ENCODE results near the gene ZNF414. TPM values are rescaled to one million over a fixed set of nuclear protein-coding genes. Genes with fewer than 3 reads are reported as not detected.

ZNF414 gene
- polyA plus RNA-seq, 1 donor (not counting 4 experiments of a cell fraction or from before 2014, with no cell fraction given) = 1.9 TPM

DNA sequence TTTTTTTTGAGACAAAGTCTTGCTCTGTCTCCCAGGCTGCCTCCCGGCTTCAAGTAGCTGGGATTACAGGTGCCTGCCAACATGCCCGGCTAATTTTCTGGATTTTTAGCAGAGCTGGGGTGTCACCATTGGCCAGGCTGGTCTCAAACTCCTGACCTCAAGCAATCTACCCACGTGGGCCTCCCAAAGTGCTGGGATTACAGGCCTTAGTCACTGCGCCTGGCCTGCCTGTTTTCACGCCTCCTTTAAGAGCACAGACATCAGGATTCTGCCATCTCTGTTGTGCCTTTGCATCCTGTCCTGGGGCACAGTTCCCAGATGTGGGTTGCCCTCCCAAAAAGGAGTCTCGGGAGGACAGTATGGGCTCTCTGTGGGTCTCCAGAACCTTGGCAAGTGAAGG is 9.0 kb downstream of the ZNF414 start:
- Histone ChIP-seq H3K9ac (ENCODE audit: control insufficient read depth, extremely low read depth, insufficient read depth, low read length) (no peak overlapping the region), H3K36me3 (ENCODE audit: control insufficient read depth in 2 of 2, extremely low read depth in 1 of 2, insufficient read depth in 2 of 2, low read length in 2 of 2) (peaks cover 0 to 1% of the 10 kb centered on the region in 2 experiments), H2AFZ (ENCODE audit: control insufficient read depth, low read length) (no peak overlapping the region), H3K9me3 (ENCODE audit: control insufficient read depth, low read depth, low read length) (no peaks in the 10 kb centered on the region), H3K4me2 (ENCODE audit: control insufficient read depth, extremely low read depth, insufficient read depth, low read depth, low read length) (no peak overlapping the region), H3K27ac (ENCODE audit: control insufficient read depth, insufficient read depth, low read length) (no peak overlapping the region), H3K27me3 (ENCODE audit: control insufficient read depth, extremely low read depth, insufficient read depth, low read length) (no peaks in the 10 kb centered on the region), H4K20me1 (ENCODE audit: control insufficient read depth, extremely low read depth, insufficient read depth, low read length) (no peaks in the 10 kb centered on the region), H3K9me1 (ENCODE audit: control insufficient read depth, extremely low read depth, insufficient read depth, low read length) (no peaks in the 10 kb centered on the region), H3K79me2 (ENCODE audit: control insufficient read depth, insufficient read depth, low read length) (no peaks in the 10 kb centered on the region), H3K4me1 (ENCODE audit: control insufficient read depth, extremely low read depth, insufficient read depth, low read length) (no peaks in the 10 kb centered on the region), H3K4me3 (ENCODE audit: control insufficient read depth in 2 of 3, extremely low read depth in 1 of 3, insufficient read depth in 2 of 3, low read depth in 1 of 3, low read length in 3 of 3) (no peak overlapping the region)
- TF ChIP-seq, protein P1, sequence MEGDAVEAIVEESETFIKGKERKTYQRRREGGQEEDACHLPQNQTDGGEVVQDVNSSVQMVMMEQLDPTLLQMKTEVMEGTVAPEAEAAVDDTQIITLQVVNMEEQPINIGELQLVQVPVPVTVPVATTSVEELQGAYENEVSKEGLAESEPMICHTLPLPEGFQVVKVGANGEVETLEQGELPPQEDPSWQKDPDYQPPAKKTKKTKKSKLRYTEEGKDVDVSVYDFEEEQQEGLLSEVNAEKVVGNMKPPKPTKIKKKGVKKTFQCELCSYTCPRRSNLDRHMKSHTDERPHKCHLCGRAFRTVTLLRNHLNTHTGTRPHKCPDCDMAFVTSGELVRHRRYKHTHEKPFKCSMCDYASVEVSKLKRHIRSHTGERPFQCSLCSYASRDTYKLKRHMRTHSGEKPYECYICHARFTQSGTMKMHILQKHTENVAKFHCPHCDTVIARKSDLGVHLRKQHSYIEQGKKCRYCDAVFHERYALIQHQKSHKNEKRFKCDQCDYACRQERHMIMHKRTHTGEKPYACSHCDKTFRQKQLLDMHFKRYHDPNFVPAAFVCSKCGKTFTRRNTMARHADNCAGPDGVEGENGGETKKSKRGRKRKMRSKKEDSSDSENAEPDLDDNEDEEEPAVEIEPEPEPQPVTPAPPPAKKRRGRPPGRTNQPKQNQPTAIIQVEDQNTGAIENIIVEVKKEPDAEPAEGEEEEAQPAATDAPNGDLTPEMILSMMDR (optimal IDR thresholded peaks at IDR 0.05 in 1 of 3, IDR thresholded peaks at IDR 0.05 in 1 of 3, conservative IDR thresholded peaks at IDR 0.05 in 1 of 3; ENCODE audit: extremely low read depth in 1 of 3, insufficient read depth in 2 of 3, low read length in 3 of 3) = no peak
- TF ChIP-seq EZH2 (IDR thresholded peaks at IDR 0.05; ENCODE audit: low read length) = no peak
- FAIRE-seq = no peak
- dilution Hi-C loops (cut with MboI; ENCODE audit: extremely low pct_ligation_motif_present, low sequenced_read_pairs) = no loop called here
- no peak for DNase-seq (ENCODE audit: low read depth, low spot score)

DNA sequence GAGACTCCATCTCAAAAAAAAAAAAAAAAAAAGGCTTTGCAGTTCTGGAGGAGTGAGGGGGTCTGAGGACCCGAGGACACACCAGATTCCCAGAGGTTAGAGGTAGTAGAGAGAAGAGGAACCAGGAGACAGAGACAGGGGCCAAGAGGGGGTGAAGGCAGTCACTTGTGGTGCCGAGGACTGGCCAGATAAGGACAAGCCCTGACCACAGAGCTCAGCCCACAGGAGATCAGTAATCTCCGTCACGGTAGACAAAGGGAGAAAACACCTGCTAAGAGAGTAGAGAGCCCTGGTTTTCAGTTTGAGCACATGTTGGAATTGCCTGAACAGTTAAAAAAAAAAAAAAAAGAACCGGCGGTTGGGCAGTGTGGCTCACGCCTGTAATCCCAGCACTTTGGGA is 9.8 kb downstream of the ZNF414 start:
- H3K4me1 ChIP-seq (ENCODE audit: control insufficient read depth, extremely low read depth, insufficient read depth, low read length) = no peaks in the 10 kb centered on the region
- H3K36me3 ChIP-seq (ENCODE audit: control insufficient read depth in 2 of 2, extremely low read depth in 1 of 2, insufficient read depth in 2 of 2, low read length in 2 of 2) = peaks cover 0 to 1% of the 10 kb centered on the region in 2 experiments
- no peak for DNase-seq (ENCODE audit: low read depth, low spot score)
- no peaks in the 10 kb centered on the region for H3K9me3 ChIP-seq (ENCODE audit: control insufficient read depth, low read depth, low read length)
- dilution Hi-C loops (cut with MboI; ENCODE audit: extremely low pct_ligation_motif_present, low sequenced_read_pairs) = no loop called here
- no peak overlapping the region for H2AFZ ChIP-seq (ENCODE audit: control insufficient read depth, low read length)
- no peaks in the 10 kb centered on the region for H4K20me1 ChIP-seq (ENCODE audit: control insufficient read depth, extremely low read depth, insufficient read depth, low read length)
- H3K9me1 ChIP-seq (ENCODE audit: control insufficient read depth, extremely low read depth, insufficient read depth, low read length) = no peaks in the 10 kb centered on the region
- no peak for FAIRE-seq
- H3K4me2 ChIP-seq (ENCODE audit: control insufficient read depth, extremely low read depth, insufficient read depth, low read depth, low read length) = no peak overlapping the region
- no peak overlapping the region for H3K4me3 ChIP-seq (ENCODE audit: control insufficient read depth in 2 of 3, extremely low read depth in 1 of 3, insufficient read depth in 2 of 3, low read depth in 1 of 3, low read length in 3 of 3)
- no peaks in the 10 kb centered on the region for H3K79me2 ChIP-seq (ENCODE audit: control insufficient read depth, insufficient read depth, low read length)
- no peaks in the 10 kb centered on the region for H3K27me3 ChIP-seq (ENCODE audit: control insufficient read depth, extremely low read depth, insufficient read depth, low read length)
- no peak overlapping the region for H3K27ac ChIP-seq (ENCODE audit: control insufficient read depth, insufficient read depth, low read length)
- H3K9ac ChIP-seq (ENCODE audit: control insufficient read depth, extremely low read depth, insufficient read depth, low read length) = no peak overlapping the region
- TF ChIP-seq, protein P1 (optimal IDR thresholded peaks at IDR 0.05 in 1 of 3, IDR thresholded peaks at IDR 0.05 in 1 of 3, conservative IDR thresholded peaks at IDR 0.05 in 1 of 3; ENCODE audit: extremely low read depth in 1 of 3, insufficient read depth in 2 of 3, low read length in 3 of 3) = no peak
- no peak for TF ChIP-seq EZH2 (IDR thresholded peaks at IDR 0.05; ENCODE audit: low read length)
